Transverse colon (tissue), 4 donors: ENCODE measurements around the gene C19orf85. TPM values are rescaled to one million over a fixed set of nuclear protein-coding genes. Genes with fewer than 3 reads are reported as not detected.

Experiments used
- DNase-seq: peaks from one replicate; pipeline ENCODE4 v3.0.0-alpha.2; 2019
- H3K27ac ChIP-seq, 4 donors: fragments of 200-600 bp; sonication (generic); 2 replicates each; pipeline ENCODE4 v1.5.1; 2016 to 2018; ENCODE audit warnings: inconsistent platforms in 4 of 4
- H3K27me3 ChIP-seq: fragments of 200-600 bp; sonication (generic); 2 replicates; pipeline ENCODE4 v1.5.1; 2017; ENCODE audit warnings: inconsistent platforms
- H3K36me3 ChIP-seq, 4 donors: fragments of 200-600 bp; sonication (generic); 2 replicates each; pipeline ENCODE4 v1.5.1; 2017 to 2019; ENCODE audit warnings: inconsistent platforms in 4 of 4
- H3K4me1 ChIP-seq, 4 donors: fragments of 200-600 bp; sonication (generic); 2 replicates each; pipeline ENCODE4 v1.5.1; 2017 to 2020; ENCODE audit warnings: inconsistent platforms in 4 of 4
- H3K4me3 ChIP-seq, 4 donors: fragments of 200-600 bp; sonication (generic); 1 replicate in 1 of 4; 2 replicates in 3 of 4; pipeline versions ENCODE4 v1.5.1 to v1.6.1; 2017 to 2019; ENCODE audit warnings: inconsistent platforms in 4 of 4
- H3K9me3 ChIP-seq, 2 donors: fragments of 200-600 bp; sonication (generic); 2 replicates each; pipeline ENCODE4 v1.5.1; 2017 to 2019; ENCODE audit warnings: inconsistent platforms in 2 of 2
- EP300 ChIP-seq: sonication (generic); formaldehyde crosslinking; IDR thresholded peaks from one replicate; pipeline ENCODE4 v1.6.1; 2017; ENCODE audit warnings: antibody characterized with exemption, low read depth
- POLR2A ChIP-seq: fragments of 450-650 bp; IDR thresholded peaks from one replicate; pipeline ENCODE4 v1.6.1; 2016; ENCODE audit warnings: antibody characterized with exemption, mild to moderate bottlenecking, moderate library complexity
- POLR2AphosphoS5 ChIP-seq, 3 donors: sonication (generic); formaldehyde crosslinking; IDR thresholded peaks; one replicate each; pipeline ENCODE4 v1.6.1; 2016; ENCODE audit warnings: antibody characterized with exemption in 3 of 3
- WGBS, 2 donors: methylation state at CpG; one replicate each; pipeline ENCODE4 v1.1.5; 2018; ENCODE audit warnings: low coverage in 1 of 2; 5-methylcytosine and 5-hydroxymethylcytosine counted together
- in situ Hi-C, 4 donors: fragments of 200-750 bp; cut with MboI; loops; one replicate each; pipeline versions ENCODE4 v1.15.0 to v1.15.1; 2017; ENCODE audit warnings: low sequenced_read_pairs in 3 of 4, low pct_ligation_motif_present in 1 of 4, low pct_unique_long_range_greater_than_20kb in 1 of 4
- intact Hi-C: fragments of 100-400 bp; cut with DNase I; formaldehyde crosslinking; loops from one replicate; pipeline ENCODE4 v1.15.1; 2023; ENCODE audit warnings: low total_unique reads
- total RNA-seq, 4 donors: library from RNA; depleted of rRNA; stranded (reverse); fragments of >200 nt; gene quantifications; one replicate each; pipeline ENCODE4 v1.1.0, GENCODE V29; 2016
- TF ChIP-seq, protein P1 (sequence below), 5 experiments: fragments of 200-600 bp in 3 of 5; fragments of 450-650 bp in 2 of 5; sonication (generic) in 3 of 5; IDR thresholded peaks; 1 replicate in 2 of 5; 2 replicates in 3 of 5; pipeline ENCODE4 v1.5.1; 2016 to 2017; ENCODE audit warnings: antibody characterized with exemption in 5 of 5, inconsistent platforms in 3 of 5, mild to moderate bottlenecking in 2 of 5, moderate library complexity in 1 of 5

The C19orf85 gene
- total RNA-seq, 4 donors from 2014 or later = not detected

DNA sequence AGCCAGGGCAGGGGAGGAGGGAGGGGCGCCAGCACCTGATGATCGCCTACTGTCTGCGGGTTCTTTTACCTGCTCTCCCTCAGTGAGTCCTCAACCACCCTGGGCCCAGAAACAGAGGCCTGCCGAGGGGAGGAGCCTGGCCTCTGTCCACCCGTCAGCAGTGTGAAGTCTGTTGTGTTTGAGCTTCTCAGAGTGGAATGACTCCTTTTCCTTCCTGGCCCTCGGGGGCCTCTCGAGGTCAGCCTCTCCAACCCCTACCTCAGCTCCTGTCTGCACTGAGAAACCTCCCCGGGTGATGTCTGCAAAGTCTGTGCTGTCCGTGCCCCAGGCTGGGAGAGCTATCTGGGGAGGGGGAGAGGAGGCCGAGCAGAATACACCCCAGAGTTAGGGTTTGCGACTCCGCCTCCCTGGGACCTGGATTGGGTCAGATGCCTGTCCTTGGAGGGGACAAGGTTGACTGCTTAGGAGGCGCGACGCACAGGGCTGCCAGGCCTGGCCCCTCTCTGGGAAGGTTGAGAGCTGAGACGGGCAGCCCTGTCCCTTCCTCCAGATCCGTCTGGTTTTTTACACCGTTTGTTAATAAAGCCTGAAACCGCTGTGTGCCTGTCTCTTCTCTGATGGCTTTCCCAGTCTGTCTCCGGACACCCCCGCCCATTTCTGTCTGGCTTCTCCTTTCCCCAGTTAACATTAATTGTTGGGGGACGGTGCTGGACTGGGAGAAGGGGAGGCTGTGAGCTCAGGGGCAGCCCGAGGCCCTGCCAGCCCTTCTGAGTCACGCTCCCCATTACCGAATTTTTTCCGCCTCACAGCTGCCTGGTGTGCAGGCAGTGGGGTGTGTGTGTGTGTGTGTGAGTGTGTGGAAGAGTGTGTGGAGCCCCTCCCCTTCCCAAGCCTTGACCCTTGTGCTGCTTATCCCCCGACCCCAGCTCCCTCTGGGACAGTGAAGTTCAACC lies 22.7 kb upstream of the C19orf85 start:
- intact Hi-C loops = no loop called here
- no peak overlapping the region for H3K4me3 ChIP-seq

DNA sequence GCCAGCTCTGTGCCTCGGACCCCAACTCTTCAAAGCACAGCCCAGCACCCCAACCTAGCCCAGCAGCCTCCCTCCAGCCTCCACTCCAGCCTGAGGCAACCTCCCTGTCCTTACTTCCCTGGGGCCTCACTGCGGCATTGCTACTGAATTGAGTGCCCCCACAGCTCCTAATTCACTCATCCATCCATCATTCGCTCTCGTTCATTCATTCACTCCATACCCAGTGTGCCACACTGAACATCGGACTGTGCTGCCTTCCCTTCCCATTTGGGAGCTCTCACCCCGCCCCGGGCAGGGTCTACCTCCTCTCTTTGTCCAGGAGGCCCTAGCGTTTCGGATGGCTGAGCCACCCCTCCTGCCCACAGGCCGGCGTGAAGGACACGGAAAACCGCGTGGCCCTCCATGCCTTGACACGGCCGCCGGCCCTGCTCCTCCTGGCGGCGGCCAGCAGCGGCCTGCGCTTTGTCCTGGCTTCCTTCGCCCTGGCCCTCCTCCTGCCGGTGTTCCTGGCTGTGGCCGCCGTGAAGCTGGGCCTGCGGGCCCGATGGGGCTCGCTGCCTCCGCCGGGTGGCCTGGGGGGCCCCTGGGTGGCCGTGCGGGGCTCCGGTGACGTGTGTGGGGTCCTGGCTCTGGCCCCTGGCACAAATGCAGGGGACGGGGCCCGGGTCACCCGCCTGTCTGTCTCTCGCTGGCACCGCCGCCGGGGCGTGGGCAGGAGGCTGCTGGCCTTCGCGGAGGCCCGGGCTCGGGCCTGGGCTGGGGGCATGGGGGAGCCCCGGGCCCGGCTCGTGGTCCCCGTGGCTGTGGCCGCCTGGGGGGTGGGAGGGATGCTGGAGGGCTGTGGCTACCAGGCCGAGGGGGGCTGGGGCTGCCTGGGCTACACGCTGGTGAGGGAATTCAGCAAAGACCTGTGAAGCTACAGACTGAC lies 21.8 kb upstream of the C19orf85 start:
- Histone ChIP-seq H3K4me1 (peaks cover 35 to 55% (median 42%) of the 10 kb centered on the region in 4 donors), H3K4me3 (peak overlapping the region in 1 of 4 donors; percentile 6), H3K27ac (peak overlapping the region; percentile 82 to 94 (median 88)), H3K27me3 (peaks cover 14% of the 10 kb centered on the region), H3K36me3 (no peaks in the 10 kb centered on the region), H3K9me3 (no peaks in the 10 kb centered on the region)
- TF ChIP-seq POLR2AphosphoS5 (IDR thresholded peaks at IDR 0.05) (peak in 1 of 3 donors; percentile 12), EP300 (no peak), POLR2A (no peak)
- TF ChIP-seq, protein P1, sequence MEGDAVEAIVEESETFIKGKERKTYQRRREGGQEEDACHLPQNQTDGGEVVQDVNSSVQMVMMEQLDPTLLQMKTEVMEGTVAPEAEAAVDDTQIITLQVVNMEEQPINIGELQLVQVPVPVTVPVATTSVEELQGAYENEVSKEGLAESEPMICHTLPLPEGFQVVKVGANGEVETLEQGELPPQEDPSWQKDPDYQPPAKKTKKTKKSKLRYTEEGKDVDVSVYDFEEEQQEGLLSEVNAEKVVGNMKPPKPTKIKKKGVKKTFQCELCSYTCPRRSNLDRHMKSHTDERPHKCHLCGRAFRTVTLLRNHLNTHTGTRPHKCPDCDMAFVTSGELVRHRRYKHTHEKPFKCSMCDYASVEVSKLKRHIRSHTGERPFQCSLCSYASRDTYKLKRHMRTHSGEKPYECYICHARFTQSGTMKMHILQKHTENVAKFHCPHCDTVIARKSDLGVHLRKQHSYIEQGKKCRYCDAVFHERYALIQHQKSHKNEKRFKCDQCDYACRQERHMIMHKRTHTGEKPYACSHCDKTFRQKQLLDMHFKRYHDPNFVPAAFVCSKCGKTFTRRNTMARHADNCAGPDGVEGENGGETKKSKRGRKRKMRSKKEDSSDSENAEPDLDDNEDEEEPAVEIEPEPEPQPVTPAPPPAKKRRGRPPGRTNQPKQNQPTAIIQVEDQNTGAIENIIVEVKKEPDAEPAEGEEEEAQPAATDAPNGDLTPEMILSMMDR (IDR thresholded peaks at IDR 0.05) = peak in 2 of 5 experiments; percentile 11 to 13
- in situ Hi-C loops (no loop called here), intact Hi-C loops (no loop called here)
- 71 to 73% methylated on average over 3 to 40 of the region's 53 CpGs for WGBS, 2 donors
- DNase-seq = no peak

More for the DNA sequence above, 22.7 kb upstream of the C19orf85 start:
- Histone ChIP-seq H3K27me3 (peaks cover 18% of the 10 kb centered on the region), H3K4me1 (peaks cover 36 to 57% (median 47%) of the 10 kb centered on the region in 4 donors), H3K9me3 (no peaks in the 10 kb centered on the region), H3K36me3 (no peaks in the 10 kb centered on the region), H3K27ac (peak overlapping the region; percentile 82 to 94 (median 88))
- in situ Hi-C loops = no loop called here
- WGBS, 2 donors = 32 to 35% methylated on average over 10 to 27 of the region's 27 CpGs
- no peak for TF ChIP-seq EP300
- TF ChIP-seq POLR2AphosphoS5 (IDR thresholded peaks at IDR 0.05) = peak; percentile 17 to 52 (median 39)
- peak; percentile 60 for DNase-seq

DNA sequence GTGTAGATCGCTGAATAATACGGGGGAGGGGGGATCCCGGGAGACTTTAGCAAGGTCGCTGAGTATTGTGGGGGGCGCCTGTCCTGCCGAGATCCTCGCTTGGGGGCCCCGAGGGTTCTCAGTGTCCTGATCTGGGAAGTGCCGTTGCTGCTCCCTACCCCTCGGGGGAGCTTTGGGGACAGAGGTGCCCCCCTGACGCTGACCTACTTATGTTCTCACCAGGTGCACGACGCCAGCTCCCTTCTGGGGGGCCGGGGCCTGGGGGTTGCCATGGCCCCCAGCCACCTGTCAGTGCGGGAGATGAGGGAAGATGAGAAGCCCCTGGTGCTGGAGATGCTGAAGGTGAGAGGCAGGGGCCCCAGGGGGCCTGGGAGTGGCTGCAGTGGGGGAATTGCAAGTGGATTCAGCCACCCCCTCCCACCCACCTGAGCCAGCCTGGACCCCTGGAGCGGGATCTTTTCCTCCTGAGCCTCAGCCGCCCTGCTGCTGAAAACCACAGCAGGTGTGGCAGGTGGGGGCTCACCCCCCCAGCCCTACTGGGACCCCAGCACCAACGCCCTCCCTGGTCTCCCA lies 21.0 kb upstream of the C19orf85 start:
- H3K27ac ChIP-seq = peak overlapping the region; percentile 82 to 94 (median 88)
- 26% methylated on average over 17 of the region's 18 CpGs; no CpG with 5 or more reads in 1 of the 2 donors for WGBS, 2 donors
- intact Hi-C loops (no loop called here), in situ Hi-C loops (no loop called here)
- no peaks in the 10 kb centered on the region for H3K9me3 ChIP-seq
- H3K4me3 ChIP-seq = peak overlapping the region; percentile 30 to 64 (median 38)
- peaks cover 14% of the 10 kb centered on the region for H3K27me3 ChIP-seq
- peaks cover 33 to 54% (median 41%) of the 10 kb centered on the region in 4 donors for H3K4me1 ChIP-seq
- TF ChIP-seq, protein P1 (IDR thresholded peaks at IDR 0.05) = no peak
- DNase-seq = no peak
- H3K36me3 ChIP-seq = no peaks in the 10 kb centered on the region

DNA sequence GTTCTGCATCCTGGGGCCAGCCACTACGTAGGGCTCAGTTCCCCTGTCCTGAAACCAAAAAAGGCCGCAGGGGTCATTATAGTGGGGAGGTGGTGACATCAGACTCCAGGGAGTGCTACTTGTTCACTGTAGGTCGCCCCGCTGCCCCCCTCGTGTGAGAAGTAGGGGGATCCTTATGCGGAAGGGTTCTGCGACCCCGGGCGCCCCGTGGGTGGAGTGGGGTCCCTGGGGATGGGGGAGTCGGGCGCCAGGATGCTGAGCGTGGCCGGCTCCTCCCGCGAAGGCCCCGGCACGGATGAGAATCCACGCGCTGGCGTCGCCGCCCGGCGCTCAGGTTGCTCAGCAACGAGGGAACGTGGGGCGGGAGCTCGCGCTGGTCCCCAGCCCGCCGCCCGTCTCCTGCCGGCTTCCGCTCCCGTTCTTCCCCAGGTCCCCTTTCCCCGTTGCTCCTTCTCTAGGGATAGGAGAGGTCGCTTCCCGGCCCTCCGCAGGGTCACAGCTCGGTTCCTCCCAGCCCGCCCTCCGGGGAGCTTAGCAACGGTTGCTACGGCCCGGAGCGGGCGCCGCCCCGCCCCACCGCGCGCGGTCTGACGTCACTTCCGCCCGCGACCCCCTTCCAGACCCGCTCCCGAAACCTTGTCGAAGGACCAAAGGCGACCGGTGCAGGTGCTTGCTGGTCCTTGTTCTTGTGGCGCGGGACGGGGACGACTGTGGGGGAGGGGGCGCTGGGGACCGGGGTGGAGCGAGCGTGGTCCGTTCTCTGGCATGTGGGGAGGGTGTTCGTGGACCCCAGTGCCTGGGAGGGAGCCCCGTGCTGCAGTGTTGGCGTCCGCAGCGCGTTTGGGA lies 20.3 kb upstream of the C19orf85 start, which contains the start of gene NAT14:
Gene NAT14 (plus strand): TSS at position 596 of the 846 bp plus-strand sequence. CDS start 521 bp downstream, outside the sequence.
- peaks cover 14% of the 10 kb centered on the region for H3K27me3 ChIP-seq
- DNase-seq = peak; percentile 53
- TF ChIP-seq POLR2A (peak; percentile 10), EP300 (no peak), POLR2AphosphoS5 (IDR thresholded peaks at IDR 0.05) (peak in 2 of 3 donors; percentile 31 to 40)
- TF ChIP-seq, protein P1 (IDR thresholded peaks at IDR 0.05) = no peak
- in situ Hi-C loops = no loop called here
- no peaks in the 10 kb centered on the region for H3K36me3 ChIP-seq
- no peaks in the 10 kb centered on the region for H3K9me3 ChIP-seq
- H3K4me3 ChIP-seq = peak within 1 kb of the TSS; percentile 30 to 64 (median 38)
- intact Hi-C loops = no loop called here
- peaks cover 33 to 52% (median 41%) of the 10 kb centered on the region in 4 donors for H3K4me1 ChIP-seq
- 1% methylated on average over 45 of the region's 78 CpGs; no CpG with 5 or more reads in 1 of the 2 donors for WGBS, 2 donors
- peak within 1 kb of the TSS; percentile 82 to 94 (median 88) for H3K27ac ChIP-seq
